H1 (cell line): ENCODE data around the gene USP38. TPM values are rescaled to one million over a fixed set of nuclear protein-coding genes. Genes with fewer than 3 reads are reported as not detected.

Experiments used
- CTCF ChIA-PET: fragments of 300-600 bp; sonication (Branson Sonifier 250); formaldehyde crosslinking; loops from one replicate; lab custom pipeline; 2021; ENCODE audit not compliant: partially characterized antibody; lab: Charles Lee
- POLR2A ChIA-PET: fragments of 300-600 bp; sonication (Branson Sonifier 250); formaldehyde crosslinking; loops from one replicate; lab custom pipeline; 2021; ENCODE audit warnings: inconsistent platforms; ENCODE audit not compliant: partially characterized antibody; lab: Charles Lee
- DNase-seq, 2 experiments: peaks; one replicate each; pipeline versions ENCODE4 v3.0.0 to v3.0.0-alpha.2; 2010 to 2022; ENCODE audit warnings: low spot score in 2 of 2, low read depth in 1 of 2, mixed read lengths in 1 of 2
- FAIRE-seq: peaks from 2 replicates; lab custom pipeline; 2011; peaks lifted over from hg19 to GRCh38; lab: Jason Lieb, UNC
- H2AFZ ChIP-seq: 2 replicates; pipeline ENCODE4 v1.8.1; 2012; ENCODE audit warnings: low read length, inconsistent platforms
- H2AK5ac ChIP-seq: 2 replicates; pipeline ENCODE4 v1.6.1; 2013; ENCODE audit warnings: low read depth, low read length
- H2BK120ac ChIP-seq: replicated peaks from 2 replicates; pipeline ENCODE3; 2013; ENCODE audit warnings: low read depth, low read length, inconsistent platforms
- H2BK12ac ChIP-seq: 2 replicates; pipeline ENCODE4 v1.6.1; 2013; ENCODE audit warnings: low read depth, low read length
- H2BK15ac ChIP-seq: 2 replicates; pipeline ENCODE4 v1.6.1; 2013; ENCODE audit warnings: low read length
- H2BK20ac ChIP-seq: 2 replicates; pipeline ENCODE4 v1.6.1; 2013; ENCODE audit warnings: low read length
- H2BK5ac ChIP-seq: 2 replicates; pipeline ENCODE4 v1.6.1; 2013; ENCODE audit warnings: low read depth, low read length
- H3K14ac ChIP-seq: 2 replicates; pipeline ENCODE4 v1.6.1; 2013; ENCODE audit warnings: inconsistent platforms; ENCODE audit not compliant: insufficient read length
- H3K18ac ChIP-seq: 2 replicates; pipeline ENCODE4 v1.6.1; 2013; ENCODE audit warnings: low read length; ENCODE audit errors: extremely low read depth
- H3K23ac ChIP-seq: 2 replicates; pipeline ENCODE4 v1.6.1; 2013; ENCODE audit warnings: inconsistent platforms; ENCODE audit not compliant: insufficient read length
- H3K23me2 ChIP-seq: 2 replicates; pipeline ENCODE4 v1.6.1; 2013; ENCODE audit warnings: low read depth, low read length
- H3K27ac ChIP-seq: 2 replicates; pipeline ENCODE4 v1.6.1; 2011; ENCODE audit warnings: low read depth, low read length, inconsistent platforms
- H3K27me3 ChIP-seq, 4 experiments: replicated peaks in 1 of 4; 1 replicate in 1 of 4; 2 replicates in 3 of 4; pipeline versions ENCODE4 v1.6.1 to v1.8.1; 2011 to 2013; ENCODE audit warnings: low read length in 3 of 4, mild to moderate bottlenecking in 3 of 4, inconsistent platforms in 2 of 4, mixed read lengths in 2 of 4, moderate library complexity in 1 of 4; ENCODE audit not compliant: control insufficient read depth in 3 of 4, insufficient read depth in 3 of 4; ENCODE audit errors: extremely low read depth in 1 of 4
- H3K36me3 ChIP-seq, 4 experiments: 2 replicates each; pipeline versions ENCODE4 v1.6.1 to v1.8.1; 2011 to 2013; ENCODE audit warnings: mild to moderate bottlenecking in 4 of 4, low read length in 3 of 4, moderate library complexity in 2 of 4, control low read depth in 1 of 4, inconsistent platforms in 1 of 4; ENCODE audit not compliant: insufficient read depth in 4 of 4, control insufficient read depth in 2 of 4
- H3K4ac ChIP-seq: replicated peaks from 2 replicates; pipeline ENCODE3; 2013; ENCODE audit warnings: low read length, low read depth, mixed read lengths, inconsistent platforms; ENCODE audit not compliant: insufficient read length
- H3K4me1 ChIP-seq, 4 experiments: replicated peaks in 1 of 4; 1 replicate in 1 of 4; 2 replicates in 3 of 4; pipeline versions ENCODE4 v1.6.1 to v1.8.1; 2011 to 2013; ENCODE audit warnings: low read length in 3 of 4, inconsistent platforms in 2 of 4, mixed read lengths in 1 of 4; ENCODE audit not compliant: insufficient read depth in 4 of 4, control insufficient read depth in 3 of 4
- H3K4me2 ChIP-seq, 2 experiments: 2 replicates each; pipeline versions ENCODE4 v1.6.1 to v1.8.1; 2011 to 2013; ENCODE audit warnings: low read depth in 2 of 2, low read length in 2 of 2, control low read depth in 1 of 2, inconsistent platforms in 1 of 2, mild to moderate bottlenecking in 1 of 2; ENCODE audit not compliant: insufficient read depth in 1 of 2
- H3K4me3 ChIP-seq, 4 experiments: fragments of 200-600, 300-600 bp in 1 of 4; sonication (generic), shearing (Covaris generic), sonication (Bioruptor Twin) in 1 of 4; 2 replicates each; pipeline versions ENCODE4 v1.5.1 to v1.8.1; 2011 to 2016; ENCODE audit warnings: low read length in 4 of 4, low read depth in 3 of 4, control low read depth in 2 of 4, inconsistent platforms in 2 of 4, mild to moderate bottlenecking in 2 of 4, mixed read lengths in 1 of 4, moderate library complexity in 1 of 4; ENCODE audit not compliant: insufficient read depth in 2 of 4; ENCODE audit errors: extremely low read depth in 1 of 4
- H3K56ac ChIP-seq: replicated peaks from 2 replicates; pipeline ENCODE3; 2013; ENCODE audit warnings: low read depth, mild to moderate bottlenecking, mixed read lengths, low read length, inconsistent platforms; ENCODE audit not compliant: insufficient read length
- H3K79me1 ChIP-seq: 2 replicates; pipeline ENCODE4 v1.6.1; 2013; ENCODE audit warnings: low read depth, low read length, control low read depth
- H3K79me2 ChIP-seq, 2 experiments: 2 replicates each; pipeline versions ENCODE4 v1.6.1 to v1.8.1; 2012 to 2013; ENCODE audit warnings: low read length in 2 of 2, mild to moderate bottlenecking in 2 of 2, inconsistent platforms in 1 of 2; ENCODE audit not compliant: insufficient read depth in 2 of 2, control insufficient read depth in 1 of 2
- H3K9ac ChIP-seq, 4 experiments: replicated peaks in 1 of 4; 1 replicate in 1 of 4; 2 replicates in 3 of 4; pipeline versions ENCODE4 v1.6.1 to v1.8.1; 2011 to 2013; ENCODE audit warnings: low read depth in 3 of 4, low read length in 3 of 4, control low read depth in 2 of 4, mild to moderate bottlenecking in 2 of 4, moderate library complexity in 2 of 4, inconsistent platforms in 1 of 4; ENCODE audit errors: extremely low read depth in 1 of 4
- H3K9me3 ChIP-seq, 2 experiments: 2 replicates each; pipeline versions ENCODE4 v1.6.1 to v1.8.1; 2012 to 2013; ENCODE audit warnings: mild to moderate bottlenecking in 2 of 2, moderate library complexity in 2 of 2, control low read depth in 1 of 2, inconsistent platforms in 1 of 2, low read depth in 1 of 2, low read length in 1 of 2, mixed read lengths in 1 of 2; ENCODE audit not compliant: insufficient read depth in 2 of 2
- H4K20me1 ChIP-seq, 2 experiments: replicated peaks in 1 of 2; 2 replicates each; pipeline versions ENCODE3 to v1.8.1; 2011 to 2013; ENCODE audit warnings: inconsistent platforms in 2 of 2, low read length in 2 of 2, mild to moderate bottlenecking in 1 of 2; ENCODE audit not compliant: insufficient read depth in 2 of 2, control insufficient read depth in 1 of 2
- H4K5ac ChIP-seq: 2 replicates; pipeline ENCODE4 v1.6.1; 2013; ENCODE audit warnings: low read length, low read depth, mixed read lengths, inconsistent platforms; ENCODE audit not compliant: insufficient read length
- H4K8ac ChIP-seq: 2 replicates; pipeline ENCODE4 v1.8.0; 2013; ENCODE audit warnings: mild to moderate bottlenecking, moderate library complexity, low read length, inconsistent platforms; ENCODE audit not compliant: insufficient read depth; ENCODE audit errors: extremely low read depth
- H4K91ac ChIP-seq: replicated peaks from 2 replicates; pipeline ENCODE3; 2013; ENCODE audit warnings: low read length, mixed read lengths, inconsistent platforms; ENCODE audit not compliant: insufficient read length
- EP300 ChIP-seq, 2 experiments: IDR thresholded peaks; 1 replicate in 1 of 2; 2 replicates in 1 of 2; pipeline ENCODE4 v1.6.1; 2011 to 2012; ENCODE audit warnings: low read depth in 2 of 2, low read length in 2 of 2, mild to moderate bottlenecking in 2 of 2, borderline replicate concordance in 1 of 2, inconsistent platforms in 1 of 2, moderate library complexity in 1 of 2
- JUN ChIP-seq: IDR thresholded peaks from 2 replicates; pipeline ENCODE4 v1.6.1; 2011; ENCODE audit warnings: low read depth, mild to moderate bottlenecking, improper control_type of control experiment, low read length
- POLR2A ChIP-seq, 2 experiments: IDR thresholded peaks; 1 replicate in 1 of 2; 2 replicates in 1 of 2; pipeline ENCODE4 v1.6.1; 2011; ENCODE audit warnings: low read depth in 2 of 2, low read length in 2 of 2, mild to moderate bottlenecking in 2 of 2; ENCODE audit errors: control extremely low read depth in 1 of 2
- SIN3A ChIP-seq, 2 experiments: IDR thresholded peaks in 1 of 2; conservative IDR thresholded peaks in 1 of 2; 2 replicates each; pipeline ENCODE4 v1.6.1; 2011 to 2012; ENCODE audit warnings: low read length in 2 of 2, improper control_type of control experiment in 1 of 2, low read depth in 1 of 2, mild to moderate bottlenecking in 1 of 2
- WGBS, 2 experiments: shearing (Covaris generic) in 1 of 2; methylation state at CpG; one replicate each; pipeline versions ENCODE4 v1.1.6 to v1.1.7; 2013 to 2015; ENCODE audit warnings: low lambda C conversion rate in 2 of 2, mixed read lengths in 2 of 2, inconsistent platforms in 1 of 2, low coverage in 1 of 2, missing lambda C conversion rate in 1 of 2; ENCODE audit not compliant: insufficient replicate concordance in 2 of 2, insufficient coverage in 1 of 2, insufficient read length in 1 of 2; ENCODE audit errors: extremely low coverage in 1 of 2, missing lambda C conversion rate in 1 of 2; 5-methylcytosine and 5-hydroxymethylcytosine counted together
- polyA plus RNA-seq, 7 experiments: library from polyadenylated mRNA; depleted of rRNA in 3 of 7; stranded (reverse) in 5 of 7; unstranded in 2 of 7; fragments of >200 nt in 5 of 7; fragments of 200-250 nt in 2 of 7; gene quantifications; 1 replicate in 5 of 7; 2 replicates in 1 of 7; 4 replicates in 1 of 7; pipeline versions ENCODE4 v1.2.1 to v1.2.3, GENCODE V29; 2011 to 2013; ENCODE audit warnings: missing spikeins in 2 of 7, mixed read lengths in 2 of 7
- total RNA-seq: library from RNA; stranded (reverse); fragmentation: NEBNext Ultra II Directional; extraction: Animal tissue kit (Norgen Biotek cat#: 25700); gene quantifications from 2 replicates; pipeline ENCODE4 v1.2.1, GENCODE V29; 2021
- TF ChIP-seq, protein P1 (sequence below): IDR thresholded peaks from 2 replicates; pipeline ENCODE4 v1.6.1; 2011; ENCODE audit warnings: low read depth, mild to moderate bottlenecking, low read length; ENCODE audit not compliant: insufficient read depth

Gene USP38
- total and polyA plus RNA-seq, 2 of the 8 experiments (the other 6 are each of a cell fraction or from before 2014, with no cell fraction given) = 3.2 to 10.5 TPM

DNA sequence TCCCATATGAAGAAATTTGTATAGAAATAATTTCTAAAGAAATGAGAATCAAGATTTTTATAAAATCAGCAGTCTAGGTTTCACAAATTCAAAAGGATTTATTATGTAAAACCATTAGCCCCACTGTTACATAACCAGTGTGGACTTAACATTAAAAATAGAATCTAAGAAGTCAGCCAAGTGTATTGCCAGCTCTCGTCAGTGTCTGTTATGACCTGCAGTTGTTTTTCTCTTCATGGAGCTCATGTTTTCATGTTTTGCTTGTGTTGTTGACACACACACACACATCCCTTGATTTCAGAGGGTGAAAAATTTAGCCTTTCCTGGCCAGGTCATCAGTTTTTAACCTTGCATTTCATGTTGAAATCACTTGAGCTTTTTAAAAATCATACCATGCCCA, 39.5 kb downstream of the USP38 start:
- no peak overlapping the region for H4K5ac ChIP-seq
- no peak overlapping the region for H3K56ac ChIP-seq
- no peak overlapping the region for H4K8ac ChIP-seq
- no peaks in the 10 kb centered on the region for H3K79me1 ChIP-seq
- no peak for TF ChIP-seq POLR2A (IDR thresholded peaks at IDR 0.05; ENCODE audit: control extremely low read depth in 1 of 2, low read depth in 2 of 2, low read length in 2 of 2)
- no peak for TF ChIP-seq EP300 (IDR thresholded peaks at IDR 0.05; ENCODE audit: borderline replicate concordance in 1 of 2, low read depth in 2 of 2, low read length in 2 of 2)
- TF ChIP-seq, protein P1, sequence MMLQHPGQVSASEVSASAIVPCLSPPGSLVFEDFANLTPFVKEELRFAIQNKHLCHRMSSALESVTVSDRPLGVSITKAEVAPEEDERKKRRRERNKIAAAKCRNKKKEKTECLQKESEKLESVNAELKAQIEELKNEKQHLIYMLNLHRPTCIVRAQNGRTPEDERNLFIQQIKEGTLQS = no peak
- no peak for TF ChIP-seq JUN
- TF ChIP-seq SIN3A (conservative IDR thresholded peaks at IDR 0.05 in 1 of 2, IDR thresholded peaks at IDR 0.05 in 1 of 2; ENCODE audit: low read depth in 1 of 2, low read length in 2 of 2) = no peak
- ChIA-PET CTCF (interaction anchor here (1.0 to 1.5 kb wide), 2 partner anchors 29 to 334 kb away, joined by 3 to 4 read pairs; no protein-coding TSS in a partner anchor), POLR2A (no interaction called here)
- H3K23me2 ChIP-seq = no peaks in the 10 kb centered on the region
- no peak overlapping the region for H2AFZ ChIP-seq
- H2BK20ac ChIP-seq = no peak overlapping the region
- H2BK12ac ChIP-seq = no peak overlapping the region
- H3K79me2 ChIP-seq = no peaks in the 10 kb centered on the region
- WGBS, 2 experiments = 100% methylated on average over 1 of the region's 1 CpG; no CpG with 5 or more reads in 1 of the 2 experiments
- no peak overlapping the region for H3K4me3 ChIP-seq
- H2BK120ac ChIP-seq = no peak overlapping the region
- no peak for FAIRE-seq
- H3K27ac ChIP-seq = no peak overlapping the region
- H2BK15ac ChIP-seq = no peak overlapping the region
- H3K14ac ChIP-seq = no peak overlapping the region
- no peaks in the 10 kb centered on the region for H3K9me3 ChIP-seq
- no peak overlapping the region for H3K9ac ChIP-seq
- H2BK5ac ChIP-seq = no peak overlapping the region
- no peaks in the 10 kb centered on the region for H4K20me1 ChIP-seq
- no peak overlapping the region for H3K4me2 ChIP-seq
- no peak overlapping the region for H3K23ac ChIP-seq
- no peaks in the 10 kb centered on the region for H3K27me3 ChIP-seq
- no peak for DNase-seq
- H3K36me3 ChIP-seq = peaks cover 0 to 8% (median 0%) of the 10 kb centered on the region in 4 experiments; a peak in 1 of 8 replicates
- H3K18ac ChIP-seq = no peak overlapping the region
- H4K91ac ChIP-seq = no peak overlapping the region
- H3K4ac ChIP-seq = no peak overlapping the region
- H3K4me1 ChIP-seq = no peaks in the 10 kb centered on the region
- H2AK5ac ChIP-seq = no peak overlapping the region
